HEK293T (cell line): ENCODE results near the gene SERPINB10.

Experiments used
- ARNT ChIP-seq: fragments of 450-650 bp; IDR thresholded peaks from 2 replicates; pipeline ENCODE4 v1.6.1; 2017; ENCODE audit warnings: mild to moderate bottlenecking
- BHLHE40 ChIP-seq: fragments of 450-650 bp; IDR thresholded peaks from 2 replicates; pipeline ENCODE4 v1.6.1; 2016; ENCODE audit warnings: mild to moderate bottlenecking, moderate library complexity, borderline replicate concordance
- CTBP1 ChIP-seq: fragments of 450-650 bp; IDR thresholded peaks from 2 replicates; pipeline ENCODE4 v1.6.1; 2016; ENCODE audit warnings: borderline replicate concordance
- ELF4 ChIP-seq: fragments of 450-650 bp; IDR thresholded peaks from 2 replicates; pipeline ENCODE4 v1.6.1; 2017; ENCODE audit warnings: antibody characterized with exemption
- FOXA1 ChIP-seq: fragments of 450-650 bp; IDR thresholded peaks from 2 replicates; pipeline ENCODE4 v1.6.1; 2016; ENCODE audit warnings: mild to moderate bottlenecking
- FOXK2 ChIP-seq: fragments of 450-650 bp; IDR thresholded peaks from 2 replicates; pipeline ENCODE4 v1.6.1; 2016; ENCODE audit warnings: mild to moderate bottlenecking
- FOXM1 ChIP-seq: fragments of 450-650 bp; IDR thresholded peaks from 2 replicates; pipeline ENCODE4 v1.6.1; 2017; ENCODE audit warnings: mild to moderate bottlenecking, borderline replicate concordance
- HDGF ChIP-seq: fragments of 450-650 bp; IDR thresholded peaks from 2 replicates; pipeline ENCODE4 v1.6.1; 2017; ENCODE audit warnings: antibody characterized with exemption, borderline replicate concordance
- LEF1 ChIP-seq: fragments of 450-650 bp; IDR thresholded peaks from 2 replicates; pipeline ENCODE4 v1.6.1; 2017; ENCODE audit warnings: mild to moderate bottlenecking, borderline replicate concordance
- NFRKB ChIP-seq: fragments of 450-650 bp; IDR thresholded peaks from 2 replicates; pipeline ENCODE4 v1.6.1; 2016; ENCODE audit warnings: mild to moderate bottlenecking, moderate library complexity
- SP1 ChIP-seq: fragments of 450-650 bp; IDR thresholded peaks from 2 replicates; pipeline ENCODE4 v1.6.1; 2017
- SUZ12 ChIP-seq: fragments of 450-650 bp; IDR thresholded peaks from 2 replicates; pipeline ENCODE4 v1.6.1; 2016; ENCODE audit warnings: mild to moderate bottlenecking
- TARDBP ChIP-seq: fragments of 450-650 bp; IDR thresholded peaks from 2 replicates; pipeline ENCODE4 v1.6.1; 2016
- ZNF384 ChIP-seq: fragments of 450-650 bp; IDR thresholded peaks from 2 replicates; pipeline ENCODE4 v1.6.1; 2016

- TF ChIP-seq LEF1 (no peak), HDGF (no peak), BHLHE40 (no peak), ELF4 (no peak), SP1 (no peak), SUZ12 (no peak), FOXK2 (no peak), NFRKB (no peak), ZNF384 (no peak), TARDBP (no peak), CTBP1 (no peak), ARNT (no peak), FOXA1 (no peak), FOXM1 (no peak)
Measured at GRCh38 chr18:63860531-63860930, 47.2 kb upstream of the SERPINB10 start.
